HK-2 (cell line): Measurements from ENCODE around the gene RALB.
"Not testable (repeated sequence)": the region's sequence is repeated elsewhere in the genome, so short reads cannot be mapped to it uniquely, and the experiment has no call there.

Experiments
- DNase-seq: peaks from one replicate; pipeline ENCODE4 v3.0.0-alpha.2; 2018; ENCODE audit not compliant: unreplicated experiment

RALB gene

DNA sequence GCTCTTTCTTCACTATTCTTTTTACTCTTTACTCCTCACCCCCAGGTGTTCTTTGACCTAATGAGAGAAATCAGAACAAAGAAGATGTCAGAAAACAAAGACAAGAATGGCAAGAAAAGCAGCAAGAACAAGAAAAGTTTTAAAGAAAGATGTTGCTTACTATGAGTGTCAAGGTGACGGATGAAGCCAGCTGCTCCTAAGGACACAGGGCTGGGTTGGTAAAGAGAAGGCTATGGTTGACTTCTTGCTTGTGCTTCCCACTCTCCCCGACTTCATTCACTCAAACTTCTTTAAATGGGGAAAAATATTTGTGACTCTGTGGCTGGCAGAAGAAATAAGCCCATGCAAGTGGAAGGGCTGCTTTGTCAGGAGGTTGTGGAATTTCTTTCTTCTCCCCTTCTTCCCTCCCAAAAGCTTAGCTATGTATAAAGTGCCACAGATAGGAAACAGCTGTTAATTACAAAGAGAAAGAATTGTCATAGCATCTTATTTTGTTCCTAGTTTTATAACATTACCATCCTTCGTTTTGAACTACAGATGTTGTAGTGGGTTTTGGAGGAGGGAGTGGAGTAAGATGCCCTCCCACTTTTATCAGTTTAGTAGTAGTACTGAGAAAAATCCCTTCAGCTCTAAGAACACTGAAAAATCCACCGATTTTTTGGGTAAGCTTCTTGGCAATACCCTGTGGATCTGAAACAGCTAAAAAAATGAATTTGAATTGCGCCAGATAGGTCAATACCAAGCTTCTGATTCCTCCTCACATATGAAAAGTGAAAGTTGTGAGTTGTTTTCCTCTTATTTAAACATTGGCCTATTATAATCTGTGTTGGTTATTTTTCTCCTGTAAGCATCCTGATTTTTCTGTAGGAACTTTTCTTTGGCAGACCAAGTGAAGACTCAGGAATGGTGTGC is 40.7 kb downstream of the RALB start:
- DNase-seq, result no peak

GRCh38 chr2:120294008-120294340 is 41.3 kb downstream of the RALB start:
- DNase-seq, result peak; percentile 19

GRCh38 chr2:120298173-120298835 is 45.7 kb downstream of the RALB start:
- no peak for DNase-seq

- no peak for DNase-seq
Observed at GRCh38 chr2:120299004-120299403, 46.4 kb downstream of the RALB start.

GRCh38 chr2:120299561-120299960 is 46.9 kb downstream of the RALB start:
- DNase-seq, result no peak

GRCh38 chr2:120300385-120300784 is 47.7 kb downstream of the RALB start:
- DNase-seq, result no peak

- DNase-seq, result no peak
Observed at GRCh38 chr2:120301284-120301683, 48.6 kb downstream of the RALB start.

DNA sequence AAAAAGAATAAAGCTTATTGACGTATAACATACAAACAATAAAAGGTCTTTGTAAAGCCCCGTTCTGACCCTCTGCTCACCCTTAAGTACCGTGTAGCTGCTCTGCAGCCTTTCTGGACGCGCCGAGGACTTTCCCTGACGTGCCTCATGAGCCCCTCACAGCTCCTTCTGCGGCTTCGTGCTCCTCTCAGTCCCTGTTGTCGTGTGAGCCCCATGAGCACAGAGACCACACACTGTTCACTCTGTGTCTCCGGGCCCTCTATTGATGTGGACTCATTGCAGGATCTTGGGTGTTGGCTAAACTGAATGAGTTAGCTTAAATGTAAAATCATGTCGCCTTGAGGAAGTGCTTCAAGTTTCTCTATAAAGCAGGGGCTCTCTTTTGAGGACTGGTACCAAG is 49.6 kb downstream of the RALB start:
- no peak for DNase-seq

GRCh38 chr2:120303177-120303576 is 50.5 kb downstream of the RALB start:
- no peak for DNase-seq

- no peak for DNase-seq
Observed at GRCh38 chr2:120305296-120305695, 52.6 kb downstream of the RALB start.

DNA sequence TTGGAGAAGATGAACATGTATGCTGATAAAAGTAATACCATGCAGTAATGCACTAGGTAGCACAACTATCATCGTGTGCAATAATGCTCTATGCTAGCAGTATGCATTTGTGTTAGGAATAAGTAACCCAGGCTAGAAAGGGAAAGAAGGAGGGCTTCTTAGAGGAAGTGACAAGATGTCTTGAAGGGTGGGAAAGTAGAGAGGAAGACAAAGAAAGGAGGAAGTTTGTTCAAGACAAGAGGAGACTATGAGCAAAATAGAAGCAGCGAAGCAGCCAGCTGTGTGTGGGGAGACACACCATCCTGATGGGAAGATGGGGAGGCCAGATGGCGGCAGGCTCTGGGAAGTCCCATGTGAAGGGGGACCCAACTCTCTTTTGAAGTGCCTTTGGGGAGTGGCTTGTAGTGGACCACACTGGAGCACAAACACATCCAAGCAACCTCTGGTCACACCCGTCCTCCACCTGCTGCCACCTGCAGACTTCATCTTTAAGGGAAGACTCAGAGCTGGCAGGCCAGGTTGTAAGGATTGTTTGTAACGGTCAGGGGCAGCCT is 53.4 kb downstream of the RALB start:
- DNase-seq, result no peak

DNA sequence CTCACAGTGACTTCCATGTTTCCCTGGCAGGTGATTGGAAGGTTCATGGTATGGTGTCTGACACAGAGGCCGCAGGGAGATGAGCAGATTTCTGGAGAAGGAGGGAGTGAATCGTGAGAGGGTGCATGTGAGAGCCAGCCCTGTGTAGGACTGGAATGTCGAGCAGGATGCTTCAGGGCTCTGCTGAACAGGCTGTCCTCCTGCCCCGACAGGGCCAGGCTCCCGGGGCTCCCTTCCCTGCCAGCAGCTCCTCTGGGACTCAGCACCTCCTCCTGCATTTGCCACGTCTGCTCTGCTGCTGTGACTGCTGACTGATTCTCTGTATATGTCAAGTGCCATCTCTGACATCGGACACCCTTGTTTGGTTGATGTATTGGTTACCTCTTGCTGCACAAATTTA is 54.8 kb downstream of the RALB start:
- DNase-seq, result no peak

- DNase-seq, result no peak
Observed at GRCh38 chr2:120308038-120308910, 55.6 kb downstream of the RALB start.

GRCh38 chr2:120310136-120310535 is 57.5 kb downstream of the RALB start:
- no peak for DNase-seq

GRCh38 chr2:120310841-120311240 is 58.2 kb downstream of the RALB start:
- not testable (repeated sequence) for DNase-seq

DNA sequence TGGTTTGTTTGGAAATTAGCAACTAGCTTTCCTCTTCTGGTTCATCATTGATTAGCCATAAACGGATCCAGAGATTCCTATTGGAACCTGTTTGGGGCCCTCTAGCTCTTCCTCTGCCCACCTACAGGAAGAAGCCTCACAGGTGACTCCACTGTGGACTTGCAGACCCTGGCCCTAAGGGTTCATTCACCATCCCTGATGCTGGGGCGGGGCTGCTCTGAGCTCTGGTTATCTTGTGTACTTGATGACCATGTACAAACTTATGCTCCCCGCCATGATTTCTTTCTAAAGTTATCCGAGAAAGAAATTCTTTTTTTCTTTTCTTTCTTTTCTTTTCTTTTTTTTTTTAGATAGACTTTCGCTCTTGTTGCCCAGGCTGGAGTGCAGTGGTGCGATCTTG is 59.4 kb downstream of the RALB start:
- no peak for DNase-seq

DNA sequence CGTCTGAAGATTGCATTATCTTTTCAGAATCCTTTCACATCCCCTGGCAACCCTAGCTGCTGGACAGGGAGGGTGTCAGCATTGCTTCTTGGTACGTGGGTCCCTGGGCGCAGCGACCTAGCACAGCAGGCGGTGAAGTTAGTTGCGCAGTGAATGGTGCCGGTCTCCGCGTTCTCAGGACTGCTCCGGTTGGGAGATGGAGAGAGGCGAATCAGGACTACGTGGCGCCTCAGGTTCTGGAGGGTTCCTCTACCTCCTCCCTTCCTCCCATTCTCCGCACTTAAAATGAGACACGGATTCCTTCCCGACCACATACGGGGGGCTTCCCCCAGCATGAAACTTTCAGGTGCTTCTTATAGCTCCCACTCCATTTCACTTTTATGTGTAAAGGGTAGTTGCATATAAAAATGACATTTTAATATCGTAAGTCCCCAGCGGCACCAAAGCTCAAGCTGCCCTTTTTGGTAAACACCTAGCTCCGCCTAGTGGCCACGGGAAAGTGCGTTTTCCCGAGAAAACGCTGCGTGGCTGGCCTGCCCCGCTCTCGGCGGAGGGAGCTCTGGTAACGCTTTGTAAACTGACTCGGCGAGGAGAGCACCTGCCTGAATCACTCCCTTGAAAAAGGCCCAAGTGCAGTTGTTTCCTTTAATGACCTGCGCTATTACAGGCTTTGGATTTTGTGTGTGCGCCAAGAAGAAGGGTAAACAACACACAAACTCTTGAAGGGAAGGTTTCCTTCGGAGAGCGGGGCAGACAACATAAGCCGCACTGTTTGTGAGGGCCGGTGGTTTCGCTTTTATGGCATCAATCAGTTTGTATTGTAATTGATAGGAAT is 60.4 kb downstream of the RALB start:
- peak; percentile 75 for DNase-seq

DNA sequence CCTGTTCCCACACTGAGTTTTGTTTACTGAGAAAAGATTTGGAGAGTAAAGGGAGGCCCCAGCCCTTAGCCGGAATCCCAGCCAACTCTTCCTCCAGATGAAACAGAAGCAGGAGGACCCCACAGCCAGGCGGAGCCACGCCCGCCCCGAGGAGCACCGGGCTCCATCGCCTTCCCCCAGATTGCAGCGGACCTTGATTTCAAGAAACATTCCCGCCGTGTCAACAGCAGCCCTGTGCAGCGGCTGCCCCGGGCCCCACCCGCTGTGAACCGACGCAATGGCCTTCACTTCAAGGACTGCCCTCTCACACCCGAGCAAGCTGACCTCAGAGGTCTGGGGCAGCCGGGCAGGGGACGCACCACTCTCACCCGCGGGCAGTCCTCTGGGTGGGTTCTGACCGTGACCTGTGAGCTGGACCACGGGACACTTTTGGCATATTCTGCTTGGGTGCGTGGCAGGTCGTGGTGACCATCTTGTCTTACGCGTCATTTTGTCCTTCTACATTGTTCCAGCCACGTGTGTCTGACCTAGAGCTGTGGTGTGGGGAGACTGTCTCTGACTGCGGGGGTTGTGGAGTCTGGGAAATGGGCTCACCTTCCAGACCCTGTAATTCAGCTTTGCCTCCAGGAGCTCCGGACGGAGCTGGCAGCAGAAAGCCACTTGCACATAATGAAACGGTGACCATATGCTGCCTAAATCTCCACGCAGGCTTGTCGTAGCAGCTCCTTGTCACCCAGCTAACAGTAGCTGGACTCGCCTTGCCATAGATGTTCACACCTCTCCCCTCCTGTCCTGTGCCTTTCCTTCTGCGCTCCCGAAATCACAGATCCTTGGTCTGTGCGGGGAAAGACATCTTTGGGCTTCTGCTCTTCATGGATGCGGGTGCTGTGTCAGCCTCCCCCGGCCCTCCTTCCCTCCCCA is 61.3 kb downstream of the RALB start:
- no peak for DNase-seq

- DNase-seq, result no peak
Observed at GRCh38 chr2:120314690-120315366, 62.2 kb downstream of the RALB start.
